Endothelial cell of umbilical vein (primary cell): Measurements from ENCODE around the gene ACCSL.

Experiments used
- EZH2 ChIP-seq: IDR thresholded peaks from 2 replicates; pipeline ENCODE4 v1.6.1; 2012; ENCODE audit warnings: borderline replicate concordance, low read depth, mild to moderate bottlenecking, moderate library complexity, low read length, inconsistent platforms; ENCODE audit not compliant: severe bottlenecking
- FOS ChIP-seq: IDR thresholded peaks from 2 replicates; pipeline ENCODE4 v1.6.1; 2011; ENCODE audit warnings: mild to moderate bottlenecking, low read length, moderate library complexity, borderline replicate concordance; ENCODE audit not compliant: insufficient read depth
- JUN ChIP-seq: IDR thresholded peaks from 2 replicates; pipeline ENCODE4 v1.6.1; 2011; ENCODE audit warnings: borderline replicate concordance, low read depth; ENCODE audit not compliant: insufficient read length, insufficient read depth
- MYC ChIP-seq: IDR thresholded peaks from one replicate; pipeline ENCODE4 v1.6.1; 2011; ENCODE audit warnings: mild to moderate bottlenecking, low read depth, low read length
- POLR2A ChIP-seq: IDR thresholded peaks from 2 replicates; pipeline ENCODE4 v1.6.1; 2012; ENCODE audit warnings: low read depth, mild to moderate bottlenecking, control low read depth, low read length
- POLR2AphosphoS5 ChIP-seq: IDR thresholded peaks from 2 replicates; pipeline ENCODE4 v1.6.1; 2012; ENCODE audit warnings: low read depth, mild to moderate bottlenecking, control low read depth, low read length, moderate library complexity; ENCODE audit not compliant: insufficient read depth
- TF ChIP-seq, protein P1 (sequence below), 2 donors: IDR thresholded peaks; 1 replicate in 1 of 2; 2 replicates in 1 of 2; pipeline ENCODE4 v1.5.1; 2011; ENCODE audit warnings: low read length in 2 of 2, mild to moderate bottlenecking in 2 of 2, moderate library complexity in 2 of 2, control low read depth in 1 of 2, inconsistent platforms in 1 of 2, low read depth in 1 of 2; ENCODE audit not compliant: insufficient read depth in 1 of 2; ENCODE audit errors: extremely low read depth in 1 of 2
- TF ChIP-seq, protein P2 (sequence below): IDR thresholded peaks from 2 replicates; pipeline ENCODE4 v1.6.1; 2011; ENCODE audit not compliant: insufficient read depth, insufficient read length

DNA sequence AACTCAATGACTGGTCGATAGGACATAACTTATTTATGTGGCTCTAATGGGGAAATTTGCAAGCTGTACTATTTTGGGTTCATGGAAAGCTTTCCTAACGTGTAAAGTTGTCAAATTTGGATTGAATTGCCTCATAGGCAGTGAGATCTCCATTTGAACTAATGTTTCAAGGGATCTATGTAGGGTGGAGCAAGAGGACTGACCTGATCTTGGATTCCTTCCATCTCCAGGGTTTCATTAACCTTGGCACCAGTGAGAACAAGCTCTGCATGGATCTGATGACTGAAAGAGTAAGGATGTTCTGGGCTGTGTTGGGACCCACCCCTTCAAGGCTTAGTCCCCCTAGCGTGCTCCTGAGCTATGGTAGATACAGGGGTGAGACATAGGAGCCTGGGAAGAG lies 2.1 kb downstream of the ACCSL start:
- TF ChIP-seq, protein P1, sequence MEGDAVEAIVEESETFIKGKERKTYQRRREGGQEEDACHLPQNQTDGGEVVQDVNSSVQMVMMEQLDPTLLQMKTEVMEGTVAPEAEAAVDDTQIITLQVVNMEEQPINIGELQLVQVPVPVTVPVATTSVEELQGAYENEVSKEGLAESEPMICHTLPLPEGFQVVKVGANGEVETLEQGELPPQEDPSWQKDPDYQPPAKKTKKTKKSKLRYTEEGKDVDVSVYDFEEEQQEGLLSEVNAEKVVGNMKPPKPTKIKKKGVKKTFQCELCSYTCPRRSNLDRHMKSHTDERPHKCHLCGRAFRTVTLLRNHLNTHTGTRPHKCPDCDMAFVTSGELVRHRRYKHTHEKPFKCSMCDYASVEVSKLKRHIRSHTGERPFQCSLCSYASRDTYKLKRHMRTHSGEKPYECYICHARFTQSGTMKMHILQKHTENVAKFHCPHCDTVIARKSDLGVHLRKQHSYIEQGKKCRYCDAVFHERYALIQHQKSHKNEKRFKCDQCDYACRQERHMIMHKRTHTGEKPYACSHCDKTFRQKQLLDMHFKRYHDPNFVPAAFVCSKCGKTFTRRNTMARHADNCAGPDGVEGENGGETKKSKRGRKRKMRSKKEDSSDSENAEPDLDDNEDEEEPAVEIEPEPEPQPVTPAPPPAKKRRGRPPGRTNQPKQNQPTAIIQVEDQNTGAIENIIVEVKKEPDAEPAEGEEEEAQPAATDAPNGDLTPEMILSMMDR (IDR thresholded peaks at IDR 0.05; ENCODE audit: extremely low read depth in 1 of 2, insufficient read depth in 1 of 2, low read depth in 1 of 2, low read length in 2 of 2), result no peak
- no peak for TF ChIP-seq EZH2
- no peak for TF ChIP-seq MYC
- TF ChIP-seq POLR2A, result no peak
- TF ChIP-seq, protein P2, sequence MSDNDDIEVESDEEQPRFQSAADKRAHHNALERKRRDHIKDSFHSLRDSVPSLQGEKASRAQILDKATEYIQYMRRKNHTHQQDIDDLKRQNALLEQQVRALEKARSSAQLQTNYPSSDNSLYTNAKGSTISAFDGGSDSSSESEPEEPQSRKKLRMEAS, result no peak
- no peak for TF ChIP-seq FOS
- TF ChIP-seq JUN, result no peak
- no peak for TF ChIP-seq POLR2AphosphoS5
